Sigmoid colon (tissue), 4 donors: ENCODE data around the gene CRB3.

ENCODE experiments used
- EP300 ChIP-seq, 4 donors: sonication (generic); formaldehyde crosslinking; IDR thresholded peaks; one replicate each; pipeline ENCODE4 v1.6.1; 2017; ENCODE audit warnings: antibody characterized with exemption in 4 of 4
- POLR2A ChIP-seq, 2 donors: fragments of 450-650 bp; IDR thresholded peaks; one replicate each; pipeline ENCODE4 v1.6.1; 2016; ENCODE audit warnings: antibody characterized with exemption in 2 of 2, mild to moderate bottlenecking in 2 of 2, moderate library complexity in 2 of 2
- POLR2AphosphoS5 ChIP-seq, 4 donors: sonication (generic); formaldehyde crosslinking; IDR thresholded peaks; one replicate each; pipeline ENCODE4 v1.6.1; 2017; ENCODE audit warnings: antibody characterized with exemption in 4 of 4
- TF ChIP-seq, protein P1 (sequence below), 4 experiments: fragments of 450-650 bp in 3 of 4; fragments of 200-600 bp in 1 of 4; IDR thresholded peaks; one replicate each; pipeline ENCODE4 v1.5.1; 2016 to 2019; ENCODE audit warnings: antibody characterized with exemption in 4 of 4, mild to moderate bottlenecking in 3 of 4, moderate library complexity in 2 of 4

DNA sequence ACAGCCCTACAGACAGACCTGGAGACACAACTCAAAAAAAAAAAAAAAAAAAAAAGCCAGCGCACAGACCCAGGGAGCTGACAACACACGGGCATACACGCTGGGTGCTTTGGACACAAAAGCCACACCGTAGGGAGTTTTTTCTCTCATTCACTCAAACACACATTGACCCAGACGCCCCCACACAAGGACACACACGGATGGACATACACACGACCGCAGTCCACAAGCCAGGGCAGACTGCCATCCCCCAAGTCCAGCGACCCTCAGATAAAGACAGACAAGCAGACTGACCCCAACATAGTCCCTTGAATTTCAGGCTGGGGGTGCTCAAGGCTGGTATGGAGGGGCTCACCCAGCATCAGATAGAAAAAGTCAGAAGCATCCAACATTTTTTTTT is 50.0 kb downstream of the CRB3 start:
- TF ChIP-seq POLR2A (IDR thresholded peaks at IDR 0.05) (no peak), POLR2AphosphoS5 (IDR thresholded peaks at IDR 0.05) (no peak), EP300 (IDR thresholded peaks at IDR 0.05) (no peak)
- TF ChIP-seq, protein P1, sequence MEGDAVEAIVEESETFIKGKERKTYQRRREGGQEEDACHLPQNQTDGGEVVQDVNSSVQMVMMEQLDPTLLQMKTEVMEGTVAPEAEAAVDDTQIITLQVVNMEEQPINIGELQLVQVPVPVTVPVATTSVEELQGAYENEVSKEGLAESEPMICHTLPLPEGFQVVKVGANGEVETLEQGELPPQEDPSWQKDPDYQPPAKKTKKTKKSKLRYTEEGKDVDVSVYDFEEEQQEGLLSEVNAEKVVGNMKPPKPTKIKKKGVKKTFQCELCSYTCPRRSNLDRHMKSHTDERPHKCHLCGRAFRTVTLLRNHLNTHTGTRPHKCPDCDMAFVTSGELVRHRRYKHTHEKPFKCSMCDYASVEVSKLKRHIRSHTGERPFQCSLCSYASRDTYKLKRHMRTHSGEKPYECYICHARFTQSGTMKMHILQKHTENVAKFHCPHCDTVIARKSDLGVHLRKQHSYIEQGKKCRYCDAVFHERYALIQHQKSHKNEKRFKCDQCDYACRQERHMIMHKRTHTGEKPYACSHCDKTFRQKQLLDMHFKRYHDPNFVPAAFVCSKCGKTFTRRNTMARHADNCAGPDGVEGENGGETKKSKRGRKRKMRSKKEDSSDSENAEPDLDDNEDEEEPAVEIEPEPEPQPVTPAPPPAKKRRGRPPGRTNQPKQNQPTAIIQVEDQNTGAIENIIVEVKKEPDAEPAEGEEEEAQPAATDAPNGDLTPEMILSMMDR (IDR thresholded peaks at IDR 0.05) = no peak
